CD4-positive, alpha-beta T cell (primary cell): ENCODE data around the gene RRP12. TPM values are rescaled to one million over a fixed set of nuclear protein-coding genes. Genes with fewer than 3 reads are reported as not detected.

Experiments
- ATAC-seq: fragments of 200-7000 bp; cut with Tn5 transposase; one replicate; pipeline ENCODE4 v1.10.0; 2022; ENCODE audit warnings: mild to moderate bottlenecking; ENCODE audit not compliant: poor library complexity
- CTCF ChIA-PET: fragments of 350-600 bp; sonication (Branson Sonifier 250); formaldehyde crosslinking; loops from one replicate; lab custom pipeline; 2021; ENCODE audit warnings: antibody characterized with exemption, inconsistent platforms; lab: Charles Lee
- POLR2A ChIA-PET: fragments of 350-600 bp; sonication (Branson Sonifier 250); formaldehyde crosslinking; loops from one replicate; lab custom pipeline; 2021; ENCODE audit warnings: antibody characterized with exemption, inconsistent platforms; lab: Charles Lee
- DNase-seq, 14 experiments: peaks; one replicate each; pipeline ENCODE4 v3.0.0-alpha.2; 2013 to 2020; ENCODE audit warnings: mixed read lengths in 2 of 14
- H3K27ac ChIP-seq, 2 donors: one replicate each; pipeline versions ENCODE4 v1.5.1 to v1.7.0; 2013; ENCODE audit warnings: low read length in 2 of 2, low read depth in 1 of 2, mild to moderate bottlenecking in 1 of 2
- H3K27me3 ChIP-seq, 2 experiments: 1 replicate in 1 of 2; 2 replicates in 1 of 2; pipeline versions ENCODE4 v1.6.1 to v1.7.0; 2013; ENCODE audit warnings: low read length in 2 of 2, control low read depth in 1 of 2, mild to moderate bottlenecking in 1 of 2, moderate library complexity in 1 of 2; ENCODE audit not compliant: insufficient read depth in 2 of 2, control insufficient read depth in 1 of 2
- H3K36me3 ChIP-seq: one replicate; pipeline ENCODE4 v1.6.1; 2013; ENCODE audit warnings: low read length, control low read depth; ENCODE audit not compliant: insufficient read depth
- H3K4me1 ChIP-seq: one replicate; pipeline ENCODE4 v1.6.1; 2013; ENCODE audit warnings: low read length, control low read depth; ENCODE audit not compliant: insufficient read depth
- H3K4me3 ChIP-seq: one replicate; pipeline ENCODE4 v1.5.1; 2013; ENCODE audit warnings: mild to moderate bottlenecking, low read length, moderate library complexity
- H3K9me3 ChIP-seq, 2 experiments: 1 replicate in 1 of 2; 2 replicates in 1 of 2; pipeline versions ENCODE4 v1.6.1 to v1.7.0; 2013; ENCODE audit warnings: low read length in 2 of 2, mild to moderate bottlenecking in 2 of 2, control low read depth in 1 of 2, moderate library complexity in 1 of 2; ENCODE audit not compliant: control insufficient read depth in 1 of 2, insufficient read depth in 1 of 2
- H3K27ac Mint-ChIP-seq: one replicate; pipeline ENCODE4 v1.8.0; 2020; ENCODE audit warnings: mixed read lengths
- H3K27me3 Mint-ChIP-seq: one replicate; pipeline ENCODE4 v1.8.0; 2021; ENCODE audit warnings: mixed read lengths
- H3K36me3 Mint-ChIP-seq: one replicate; pipeline ENCODE4 v1.8.0; 2021; ENCODE audit warnings: low read depth, mixed read lengths
- H3K4me1 Mint-ChIP-seq: one replicate; pipeline ENCODE4 v1.8.0; 2021; ENCODE audit warnings: low read depth, mixed read lengths
- H3K4me3 Mint-ChIP-seq: one replicate; pipeline ENCODE4 v1.8.0; 2020; ENCODE audit warnings: mild to moderate bottlenecking, mixed read lengths
- H3K9me3 Mint-ChIP-seq: one replicate; pipeline ENCODE4 v1.8.0; 2020; ENCODE audit warnings: mixed read lengths
- CTCF ChIP-seq: fragments of 200-600 bp; IDR thresholded peaks from one replicate; pipeline ENCODE4 v1.8.0; 2022; ENCODE audit warnings: antibody characterized with exemption, mild to moderate bottlenecking
- intact Hi-C, 2 experiments: fragments of 100-400 bp; cut with DNase I in 1 of 2; cut with micrococcal nuclease in 1 of 2; formaldehyde crosslinking; loops; one replicate each; pipeline versions ENCODE4 v1.15.1 to v1.9.0; 2023 to 2025; cut with DNase I, micrococcal nuclease
- total RNA-seq, 174 experiments: library from RNA in 2 of 174; stranded (reverse) in 2 of 174; gene quantifications; one replicate each; pipeline ENCODE4 v1.2.3 and lab custom pipeline; 2021 to 2026

The RRP12 gene
- total RNA-seq, 2 experiments from 2014 or later, result 84.2 to 87.6 TPM

DNA sequence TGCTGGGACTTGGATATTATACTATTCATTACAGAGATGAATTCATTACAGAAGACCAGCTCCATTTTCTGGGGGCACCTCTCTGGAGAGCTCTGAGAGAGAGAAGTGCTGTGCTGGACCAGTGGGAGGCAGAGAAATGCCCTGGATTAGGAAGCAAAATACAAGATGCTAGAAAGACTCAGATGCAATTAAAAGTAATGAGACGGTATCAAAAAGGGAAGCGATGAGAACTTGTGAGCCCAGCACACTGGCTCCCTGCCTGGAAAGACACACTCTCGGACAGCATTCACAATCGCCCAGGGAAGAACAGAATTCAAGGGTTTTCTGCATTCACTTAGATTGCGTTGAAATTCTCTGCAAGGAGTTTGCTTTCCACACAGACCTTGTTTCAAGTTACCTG lies 63.1 kb downstream of the RRP12 start:
- DNase-seq (no peak), ATAC-seq (no peak)
- H3K27me3 Mint-ChIP-seq, result peaks cover 3% of the 10 kb centered on the region
- peaks cover 13% of the 10 kb centered on the region for H3K4me1 ChIP-seq
- CTCF ChIA-PET, result no interaction called here
- no peaks in the 10 kb centered on the region for H3K27me3 ChIP-seq
- H3K4me3 ChIP-seq, result no peak overlapping the region
- intact Hi-C loops, result loop anchor here in 1 of 2 experiments (5.0 kb wide), 3 partner anchors 159 to 506 kb away; partner anchors contain the start of genes LCOR, MMS19 and UBTD1
- no peaks in the 10 kb centered on the region for H3K9me3 Mint-ChIP-seq
- no peak for TF ChIP-seq CTCF
- POLR2A ChIA-PET, result interaction anchor here (1.5 kb wide), 1 partner anchor 19 kb away, joined by 6 read pairs; the partner anchor contains the start of gene FRAT1
- no peak overlapping the region for H3K4me3 Mint-ChIP-seq
- H3K36me3 Mint-ChIP-seq, result peaks cover 10% of the 10 kb centered on the region
- H3K27ac ChIP-seq, result no peak overlapping the region
- H3K27ac Mint-ChIP-seq, result no peak overlapping the region
- H3K4me1 Mint-ChIP-seq, result peaks cover 19% of the 10 kb centered on the region
- H3K36me3 ChIP-seq, result no peaks in the 10 kb centered on the region
- H3K9me3 ChIP-seq, result no peaks in the 10 kb centered on the region

DNA sequence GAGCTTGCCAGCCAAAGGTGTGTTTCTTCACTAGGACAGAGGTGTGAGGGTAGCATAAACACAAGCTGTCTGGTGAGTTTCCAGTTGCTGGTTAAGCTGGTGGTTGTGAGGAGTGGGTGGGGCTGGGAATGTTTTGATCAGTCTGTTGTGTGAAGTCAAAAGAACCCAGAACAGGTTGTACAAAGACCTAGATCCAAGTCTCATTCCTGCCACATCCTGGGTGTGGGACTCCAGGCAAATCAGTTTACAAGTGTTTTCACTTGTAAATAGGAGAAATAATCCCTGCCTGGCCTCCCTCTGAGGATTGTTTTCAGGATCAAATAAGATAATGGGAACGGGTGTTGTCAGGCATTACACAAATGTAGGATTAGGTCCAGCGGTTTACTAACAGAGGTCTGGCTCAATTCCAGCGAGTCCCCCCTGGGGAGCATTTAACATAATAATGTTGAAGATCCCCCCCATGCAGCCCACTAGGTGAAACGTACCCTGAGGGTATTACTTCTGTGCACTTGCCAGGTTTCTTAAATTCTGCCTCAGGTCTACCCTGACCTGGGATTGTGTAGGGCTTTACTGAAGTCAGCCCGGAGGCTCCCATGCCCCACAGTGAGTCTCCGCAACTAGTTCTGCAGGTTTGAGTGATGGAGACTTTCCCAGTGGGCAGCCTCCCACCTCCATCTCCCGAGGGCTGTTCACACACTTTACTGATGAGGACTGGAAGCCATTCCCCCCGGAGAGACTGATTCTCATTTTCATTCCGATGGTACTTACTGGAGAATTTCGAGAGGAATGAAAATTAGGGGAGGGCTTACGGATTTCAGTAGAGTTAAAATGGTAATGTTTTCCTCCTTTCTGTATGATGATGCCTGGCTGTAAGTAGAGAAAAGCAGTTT lies 64.0 kb downstream of the RRP12 start:
- intact Hi-C loops, result loop anchor here in 1 of 2 experiments (5.0 kb wide), 3 partner anchors 160 to 505 kb away; partner anchors contain the start of genes LCOR, MMS19 and UBTD1
- POLR2A ChIA-PET, result interaction anchor here (1.5 kb wide), 1 partner anchor 18 kb away, joined by 6 read pairs; the partner anchor contains the start of gene FRAT1
- Mint-ChIP-seq H3K4me1 (peaks cover 27% of the 10 kb centered on the region), H3K36me3 (peaks cover 18% of the 10 kb centered on the region), H3K9me3 (no peaks in the 10 kb centered on the region), H3K27me3 (peaks cover 3% of the 10 kb centered on the region), H3K27ac (peak overlapping the region; percentile 89), H3K4me3 (peak overlapping the region; percentile 91)
- Histone ChIP-seq H3K9me3 (no peaks in the 10 kb centered on the region), H3K4me1 (peaks cover 22% of the 10 kb centered on the region), H3K27ac (no peak overlapping the region), H3K36me3 (no peaks in the 10 kb centered on the region), H3K27me3 (no peaks in the 10 kb centered on the region), H3K4me3 (no peak overlapping the region)
- DNase-seq (no peak), ATAC-seq (no peak)
- TF ChIP-seq CTCF, result no peak
- CTCF ChIA-PET, result no interaction called here

GRCh38 chr10:97336446-97336845 lies 64.7 kb downstream of the RRP12 start:
- no peaks in the 10 kb centered on the region for H3K27me3 ChIP-seq
- intact Hi-C loops, result loop anchor here in 1 of 2 experiments (5.0 kb wide), 3 partner anchors 161 to 504 kb away; partner anchors contain the start of genes LCOR, MMS19 and UBTD1
- ATAC-seq (no peak), DNase-seq (no peak)
- H3K9me3 Mint-ChIP-seq, result no peaks in the 10 kb centered on the region
- peaks cover 23% of the 10 kb centered on the region for H3K36me3 Mint-ChIP-seq
- H3K9me3 ChIP-seq, result no peaks in the 10 kb centered on the region
- H3K36me3 ChIP-seq, result no peaks in the 10 kb centered on the region
- peaks cover 35% of the 10 kb centered on the region for H3K4me1 Mint-ChIP-seq
- H3K4me1 ChIP-seq, result peaks cover 29% of the 10 kb centered on the region
- H3K27me3 Mint-ChIP-seq, result peaks cover 3% of the 10 kb centered on the region
- no peak overlapping the region for H3K4me3 ChIP-seq
- CTCF ChIA-PET, result no interaction called here
- POLR2A ChIA-PET, result no interaction called here
- no peak for TF ChIP-seq CTCF
- peak overlapping the region; percentile 89 for H3K27ac Mint-ChIP-seq
- H3K4me3 Mint-ChIP-seq, result peak overlapping the region; percentile 91
- no peak overlapping the region for H3K27ac ChIP-seq
